ENCODE measurements around the gene GAS2L3. TPM values are rescaled to one million over a fixed set of nuclear protein-coding genes. Genes with fewer than 3 reads are reported as not detected.

Gene GAS2L3
- total and polyA plus RNA-seq, 2 of the 13 experiments (the other 11 are each of a cell fraction or from before 2014, with no cell fraction given), result 7.0 to 20.8 TPM

DNA sequence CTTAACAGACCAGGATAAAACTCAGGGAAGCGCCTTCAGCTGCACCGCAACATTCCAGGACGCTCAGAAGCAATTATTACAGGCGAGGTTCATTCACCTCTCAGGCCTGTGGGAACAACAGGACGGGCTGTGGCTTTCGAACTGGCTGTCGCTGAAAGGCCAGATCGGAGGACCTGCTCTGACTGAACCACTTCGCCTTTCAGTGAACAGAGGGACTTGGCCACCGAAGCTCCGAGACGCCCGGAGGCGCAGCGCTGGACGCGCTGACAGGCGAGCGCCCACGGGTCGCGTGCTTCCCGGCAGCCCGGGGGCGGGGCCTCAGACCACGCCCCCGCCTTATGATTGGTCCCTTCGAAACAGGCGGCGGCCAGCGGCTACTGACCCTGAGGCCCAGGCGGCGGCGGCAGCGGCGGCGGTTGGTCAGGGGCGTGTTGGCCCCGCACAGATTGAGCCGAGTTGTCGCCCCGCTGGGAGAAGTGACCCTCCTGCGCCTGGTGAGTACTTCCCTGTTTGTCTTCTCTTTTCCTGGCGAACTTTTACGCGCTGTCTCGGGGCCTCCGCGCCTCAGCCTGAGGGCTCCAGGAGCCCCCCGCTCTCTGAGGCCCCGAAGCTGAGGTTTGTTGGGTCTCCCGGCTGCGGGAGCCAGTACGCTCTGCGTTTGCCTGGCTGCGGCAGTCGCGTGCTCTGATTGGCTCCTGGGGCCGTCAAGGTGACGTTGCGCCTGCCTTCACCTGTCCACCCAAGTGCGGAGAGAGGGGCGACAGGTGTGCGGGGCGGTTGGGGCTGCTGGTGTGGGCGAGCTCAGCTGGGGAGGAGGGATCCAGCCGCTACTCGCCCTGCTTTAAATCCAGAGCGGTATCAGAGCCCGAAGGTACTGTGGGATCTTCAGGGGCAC is at the start of gene GAS2L3 (continued):
- TF ChIP-seq ZBTB33 (CRISPR knock-in tag; IDR thresholded peaks at IDR 0.05) (no peak), ZNF292 (CRISPR knock-in tag; IDR thresholded peaks at IDR 0.05; ENCODE audit: borderline replicate concordance, low read depth) (peak; percentile 77), ZNF263 (CRISPR knock-in tag; IDR thresholded peaks at IDR 0.05) (peak; percentile 70; the same call in 1 of the 2 replicates), ZNF780A (CRISPR knock-in tag; IDR thresholded peaks at IDR 0.05) (peak; percentile 48; the same call in 1 of the 2 replicates), MED13 (CRISPR knock-in tag; IDR thresholded peaks at IDR 0.05) (peak; percentile 69; the same call in 1 of the 2 replicates), ZNF816 (CRISPR knock-in tag; IDR thresholded peaks at IDR 0.05; ENCODE audit: borderline replicate concordance) (peak; percentile 40; the same call in 1 of the 2 replicates), ZNF768 (CRISPR knock-in tag; IDR thresholded peaks at IDR 0.05) (peak; percentile 51; the same call in 1 of the 2 replicates), ELF4 (CRISPR knock-in tag; IDR thresholded peaks at IDR 0.05; ENCODE audit: borderline replicate concordance) (no peak), HOMEZ (CRISPR knock-in tag; IDR thresholded peaks at IDR 0.05; ENCODE audit: low read depth) (peak; percentile 65)
- TF ChIP-seq, protein P1, sequence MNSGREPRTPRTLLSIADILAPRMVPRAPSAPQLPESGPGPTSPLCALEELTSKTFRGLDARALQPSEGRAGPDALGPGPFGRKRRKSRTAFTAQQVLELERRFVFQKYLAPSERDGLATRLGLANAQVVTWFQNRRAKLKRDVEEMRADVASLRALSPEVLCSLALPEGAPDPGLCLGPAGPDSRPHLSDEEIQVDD (CRISPR knock-in tag; IDR thresholded peaks at IDR 0.05; ENCODE audit: borderline replicate concordance), result peak; percentile 80; the same call in 1 of the 2 replicates
- TF ChIP-seq, protein P2, sequence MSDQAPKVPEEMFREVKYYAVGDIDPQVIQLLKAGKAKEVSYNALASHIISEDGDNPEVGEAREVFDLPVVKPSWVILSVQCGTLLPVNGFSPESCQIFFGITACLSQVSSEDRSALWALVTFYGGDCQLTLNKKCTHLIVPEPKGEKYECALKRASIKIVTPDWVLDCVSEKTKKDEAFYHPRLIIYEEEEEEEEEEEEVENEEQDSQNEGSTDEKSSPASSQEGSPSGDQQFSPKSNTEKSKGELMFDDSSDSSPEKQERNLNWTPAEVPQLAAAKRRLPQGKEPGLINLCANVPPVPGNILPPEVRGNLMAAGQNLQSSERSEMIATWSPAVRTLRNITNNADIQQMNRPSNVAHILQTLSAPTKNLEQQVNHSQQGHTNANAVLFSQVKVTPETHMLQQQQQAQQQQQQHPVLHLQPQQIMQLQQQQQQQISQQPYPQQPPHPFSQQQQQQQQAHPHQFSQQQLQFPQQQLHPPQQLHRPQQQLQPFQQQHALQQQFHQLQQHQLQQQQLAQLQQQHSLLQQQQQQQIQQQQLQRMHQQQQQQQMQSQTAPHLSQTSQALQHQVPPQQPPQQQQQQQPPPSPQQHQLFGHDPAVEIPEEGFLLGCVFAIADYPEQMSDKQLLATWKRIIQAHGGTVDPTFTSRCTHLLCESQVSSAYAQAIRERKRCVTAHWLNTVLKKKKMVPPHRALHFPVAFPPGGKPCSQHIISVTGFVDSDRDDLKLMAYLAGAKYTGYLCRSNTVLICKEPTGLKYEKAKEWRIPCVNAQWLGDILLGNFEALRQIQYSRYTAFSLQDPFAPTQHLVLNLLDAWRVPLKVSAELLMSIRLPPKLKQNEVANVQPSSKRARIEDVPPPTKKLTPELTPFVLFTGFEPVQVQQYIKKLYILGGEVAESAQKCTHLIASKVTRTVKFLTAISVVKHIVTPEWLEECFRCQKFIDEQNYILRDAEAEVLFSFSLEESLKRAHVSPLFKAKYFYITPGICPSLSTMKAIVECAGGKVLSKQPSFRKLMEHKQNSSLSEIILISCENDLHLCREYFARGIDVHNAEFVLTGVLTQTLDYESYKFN (CRISPR knock-in tag; conservative IDR thresholded peaks at IDR 0.05), result peak; percentile 62
- TF ChIP-seq, protein P3, sequence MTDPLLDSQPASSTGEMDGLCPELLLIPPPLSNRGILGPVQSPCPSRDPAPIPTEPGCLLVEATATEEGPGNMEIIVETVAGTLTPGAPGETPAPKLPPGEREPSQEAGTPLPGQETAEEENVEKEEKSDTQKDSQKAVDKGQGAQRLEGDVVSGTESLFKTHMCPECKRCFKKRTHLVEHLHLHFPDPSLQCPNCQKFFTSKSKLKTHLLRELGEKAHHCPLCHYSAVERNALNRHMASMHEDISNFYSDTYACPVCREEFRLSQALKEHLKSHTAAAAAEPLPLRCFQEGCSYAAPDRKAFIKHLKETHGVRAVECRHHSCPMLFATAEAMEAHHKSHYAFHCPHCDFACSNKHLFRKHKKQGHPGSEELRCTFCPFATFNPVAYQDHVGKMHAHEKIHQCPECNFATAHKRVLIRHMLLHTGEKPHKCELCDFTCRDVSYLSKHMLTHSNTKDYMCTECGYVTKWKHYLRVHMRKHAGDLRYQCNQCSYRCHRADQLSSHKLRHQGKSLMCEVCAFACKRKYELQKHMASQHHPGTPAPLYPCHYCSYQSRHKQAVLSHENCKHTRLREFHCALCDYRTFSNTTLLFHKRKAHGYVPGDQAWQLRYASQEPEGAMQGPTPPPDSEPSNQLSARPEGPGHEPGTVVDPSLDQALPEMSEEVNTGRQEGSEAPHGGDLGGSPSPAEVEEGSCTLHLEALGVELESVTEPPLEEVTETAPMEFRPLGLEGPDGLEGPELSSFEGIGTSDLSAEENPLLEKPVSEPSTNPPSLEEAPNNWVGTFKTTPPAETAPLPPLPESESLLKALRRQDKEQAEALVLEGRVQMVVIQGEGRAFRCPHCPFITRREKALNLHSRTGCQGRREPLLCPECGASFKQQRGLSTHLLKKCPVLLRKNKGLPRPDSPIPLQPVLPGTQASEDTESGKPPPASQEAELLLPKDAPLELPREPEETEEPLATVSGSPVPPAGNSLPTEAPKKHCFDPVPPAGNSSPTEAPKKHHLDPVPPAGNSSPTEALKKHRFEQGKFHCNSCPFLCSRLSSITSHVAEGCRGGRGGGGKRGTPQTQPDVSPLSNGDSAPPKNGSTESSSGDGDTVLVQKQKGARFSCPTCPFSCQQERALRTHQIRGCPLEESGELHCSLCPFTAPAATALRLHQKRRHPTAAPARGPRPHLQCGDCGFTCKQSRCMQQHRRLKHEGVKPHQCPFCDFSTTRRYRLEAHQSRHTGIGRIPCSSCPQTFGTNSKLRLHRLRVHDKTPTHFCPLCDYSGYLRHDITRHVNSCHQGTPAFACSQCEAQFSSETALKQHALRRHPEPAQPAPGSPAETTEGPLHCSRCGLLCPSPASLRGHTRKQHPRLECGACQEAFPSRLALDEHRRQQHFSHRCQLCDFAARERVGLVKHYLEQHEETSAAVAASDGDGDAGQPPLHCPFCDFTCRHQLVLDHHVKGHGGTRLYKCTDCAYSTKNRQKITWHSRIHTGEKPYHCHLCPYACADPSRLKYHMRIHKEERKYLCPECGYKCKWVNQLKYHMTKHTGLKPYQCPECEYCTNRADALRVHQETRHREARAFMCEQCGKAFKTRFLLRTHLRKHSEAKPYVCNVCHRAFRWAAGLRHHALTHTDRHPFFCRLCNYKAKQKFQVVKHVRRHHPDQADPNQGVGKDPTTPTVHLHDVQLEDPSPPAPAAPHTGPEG (CRISPR knock-in tag; IDR thresholded peaks at IDR 0.05), result no peak
